ENCODE data around the gene SULT2B1.
A peak's percentile ranks its signal among the peaks of the same experiment; 100 is the strongest.

Gene SULT2B1

DNA sequence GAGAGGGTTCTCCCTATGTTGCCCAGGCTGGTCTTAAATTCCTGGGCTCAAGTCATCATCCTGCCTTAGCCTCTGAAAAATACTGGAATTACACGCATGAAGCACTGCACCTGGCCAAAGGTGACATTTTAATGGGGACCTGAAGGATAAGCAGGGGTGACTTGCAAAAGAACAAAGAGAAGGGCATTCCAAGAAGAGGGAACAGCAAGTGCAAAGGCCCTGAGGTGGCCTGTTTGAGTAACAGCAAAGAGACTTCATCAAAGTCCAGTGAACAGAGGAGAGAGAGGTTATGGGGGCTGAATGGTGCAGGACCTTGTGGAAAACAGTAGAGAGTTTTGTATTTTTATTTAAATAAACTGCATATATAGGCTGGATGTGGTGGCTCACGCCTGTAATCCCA, 89.9 kb downstream of the SULT2B1 start:
- DNase-seq (ENCODE audit: extremely low spot score, insufficient read length, low read depth) = no peak
- FAIRE-seq = no peak

DNA sequence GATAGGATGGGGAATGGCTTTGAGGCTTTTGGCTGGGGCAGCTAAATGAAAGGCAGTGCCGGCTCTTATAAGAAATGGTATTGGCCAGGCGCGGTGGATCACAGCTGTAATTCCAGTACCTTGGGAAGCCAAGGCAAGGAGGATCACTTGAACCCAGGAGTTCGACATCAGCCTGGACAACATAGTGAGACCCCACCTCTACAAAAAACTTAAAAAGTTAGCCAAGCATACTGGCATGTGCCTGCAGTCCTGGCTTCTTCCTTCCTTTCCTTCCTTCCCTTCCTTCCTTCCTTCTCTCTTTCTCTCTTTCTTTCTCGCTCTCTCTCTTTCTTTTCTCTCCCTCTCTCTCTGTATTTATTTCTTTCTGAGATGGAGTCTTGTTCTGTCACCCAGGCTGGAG, 90.9 kb downstream of the SULT2B1 start:
- DNase-seq (ENCODE audit: extremely low spot score, insufficient read length, low read depth) = no peak
- FAIRE-seq = no peak

DNA sequence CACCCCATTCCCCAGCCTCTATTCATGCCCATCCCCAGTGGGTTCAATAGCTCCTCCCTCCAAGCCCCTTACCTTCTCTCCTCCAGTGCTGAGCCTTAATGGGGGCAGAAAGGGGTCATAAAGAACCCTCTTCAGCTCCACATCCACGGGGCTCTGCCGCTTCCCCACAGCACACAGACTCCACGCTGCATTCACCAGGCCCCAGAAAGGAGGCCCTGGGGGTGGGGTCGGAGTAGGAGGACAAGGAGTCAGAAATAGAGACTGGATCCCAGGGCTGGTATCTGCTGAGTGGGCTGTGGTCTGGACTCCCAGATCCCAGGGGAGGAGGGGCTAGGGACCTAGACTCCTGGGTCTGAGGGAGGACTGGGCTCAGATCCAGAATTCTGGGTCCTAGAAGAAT, 92.4 kb downstream of the SULT2B1 start:
- no peak for DNase-seq (ENCODE audit: extremely low spot score, insufficient read length, low read depth)
- FAIRE-seq = no peak

DNA sequence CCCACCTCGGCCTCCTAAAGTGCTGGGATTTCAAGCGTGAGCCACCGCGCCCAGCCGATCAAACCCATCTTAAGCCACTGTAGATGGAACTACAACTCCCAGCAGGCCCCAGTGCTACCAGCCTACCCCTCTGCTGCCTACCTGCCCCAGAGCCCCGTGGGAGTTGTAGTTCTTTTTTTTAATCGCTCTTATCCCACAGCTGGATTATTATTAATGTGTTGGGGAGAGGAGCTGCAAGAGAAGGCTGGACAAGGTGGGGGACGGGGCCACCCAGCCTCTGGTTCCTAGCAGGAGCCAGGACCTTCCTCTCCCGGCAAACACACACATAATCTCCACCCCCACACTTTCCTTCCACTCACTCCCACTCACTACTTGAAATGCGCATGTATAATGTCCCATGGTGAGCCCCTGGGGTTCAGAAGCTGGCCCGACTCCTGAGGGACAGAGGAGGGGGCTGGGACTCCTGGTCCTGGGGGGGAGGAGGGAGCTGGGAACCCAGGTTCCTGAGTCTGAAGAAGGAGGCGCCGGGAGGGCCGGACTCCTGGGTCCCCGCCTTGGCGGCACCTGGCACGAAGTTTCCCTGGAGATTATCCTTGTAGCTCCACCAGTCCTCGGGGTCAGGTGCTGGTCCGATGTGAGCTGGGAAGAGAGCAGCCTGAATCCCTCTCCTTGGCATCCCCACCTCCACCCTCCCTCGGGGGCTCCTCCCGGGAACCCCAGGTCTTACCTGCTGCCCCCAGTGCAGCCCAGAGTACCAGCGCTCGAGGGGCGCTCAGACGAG, 93.1 kb downstream of the SULT2B1 start:
- peak; percentile 68 for FAIRE-seq
- DNase-seq (ENCODE audit: extremely low spot score, insufficient read length, low read depth) = no peak

DNA sequence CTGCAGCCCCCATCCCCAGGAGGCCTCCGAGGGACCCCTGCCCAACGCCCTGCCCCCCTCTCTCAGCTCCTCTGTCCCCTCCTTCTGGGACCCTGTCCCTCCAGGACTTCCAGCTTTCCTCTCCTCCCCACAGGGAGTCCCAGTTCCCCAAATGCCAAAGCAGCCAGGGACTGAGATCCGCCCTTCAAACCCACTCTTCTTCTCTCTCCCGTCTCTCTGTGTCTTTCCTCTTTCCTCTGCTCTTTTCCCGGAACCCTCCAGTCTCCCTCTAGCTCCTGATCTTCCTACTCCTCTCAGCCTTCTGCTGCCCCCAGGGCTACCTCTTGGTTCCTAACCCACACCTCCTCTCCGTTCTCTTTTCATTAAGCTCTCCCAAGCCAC, 93.6 kb downstream of the SULT2B1 start:
- FAIRE-seq (no peak), DNase-seq (ENCODE audit: extremely low spot score, insufficient read length, low read depth) (no peak)

DNA sequence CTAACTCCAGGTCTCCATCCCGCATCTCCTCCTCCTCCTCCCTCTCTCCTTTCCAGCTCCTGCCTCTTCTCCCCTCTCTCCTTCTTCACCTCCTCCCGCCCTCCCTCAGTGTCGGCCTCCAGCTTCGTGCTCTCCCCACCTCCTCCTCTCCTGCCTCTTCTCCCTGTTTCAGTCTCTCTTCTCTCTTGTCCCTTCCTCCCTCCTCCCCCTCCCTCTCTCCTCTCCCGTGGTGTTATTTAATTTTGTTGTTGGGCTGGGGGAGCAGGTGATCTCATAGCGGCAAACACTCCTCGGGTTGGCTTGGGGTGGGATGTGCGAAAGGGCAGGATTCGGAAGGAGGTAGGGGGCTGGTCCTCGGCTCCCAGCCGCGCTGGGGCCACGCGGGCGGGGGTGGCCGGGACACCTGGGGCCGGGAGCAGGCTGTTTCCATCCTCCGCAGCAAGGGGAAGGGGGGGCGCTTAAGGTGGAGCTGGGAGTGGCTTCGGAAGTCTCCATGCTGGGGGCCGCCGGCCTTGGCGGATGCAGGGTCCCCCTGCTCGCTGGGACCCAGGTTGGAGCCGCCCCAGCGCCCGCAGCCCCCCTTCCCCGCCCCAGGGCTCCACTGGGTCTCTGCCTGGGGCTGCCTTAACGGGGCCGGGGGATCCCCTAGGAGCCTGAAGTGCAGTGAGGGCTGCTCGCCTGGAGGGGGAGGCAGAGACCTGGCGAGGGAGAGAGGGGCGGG, 94.2 kb downstream of the SULT2B1 start, which contains the start of gene CA11:
TSS of gene CA11 (minus strand) at position 187 of the 721 bp plus-strand sequence. CDS start 555 bp downstream, outside the sequence.
- DNase-seq (ENCODE audit: extremely low spot score, insufficient read length, low read depth) (peak; percentile 82), FAIRE-seq (peak; percentile 83)

DNA sequence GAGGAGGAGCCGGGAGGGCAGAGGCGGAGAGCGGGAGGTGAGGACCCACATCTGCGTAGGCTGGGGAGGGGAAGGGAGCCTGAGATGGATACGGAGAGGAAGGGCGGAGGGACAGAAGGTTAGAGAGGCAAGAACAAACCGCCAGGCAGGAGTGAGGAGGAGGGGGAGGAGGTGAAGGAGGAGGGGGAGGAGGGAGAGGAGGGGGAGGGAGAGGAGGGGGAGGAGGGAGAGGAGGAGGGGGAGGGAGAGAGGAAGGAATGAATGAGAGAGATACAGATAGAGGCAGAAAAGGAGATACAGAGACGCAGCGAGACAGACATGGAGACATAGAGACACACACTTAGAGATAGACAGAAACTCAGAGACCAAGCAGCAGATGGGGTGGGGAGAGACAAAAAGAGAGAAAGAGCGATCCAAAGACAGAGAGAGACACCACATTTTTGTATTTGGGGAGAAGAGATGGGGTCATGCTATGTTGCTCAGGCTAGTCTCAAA, 94.8 kb downstream of the SULT2B1 start:
- no peak for DNase-seq (ENCODE audit: extremely low spot score, insufficient read length, low read depth)
- no peak for FAIRE-seq

DNA sequence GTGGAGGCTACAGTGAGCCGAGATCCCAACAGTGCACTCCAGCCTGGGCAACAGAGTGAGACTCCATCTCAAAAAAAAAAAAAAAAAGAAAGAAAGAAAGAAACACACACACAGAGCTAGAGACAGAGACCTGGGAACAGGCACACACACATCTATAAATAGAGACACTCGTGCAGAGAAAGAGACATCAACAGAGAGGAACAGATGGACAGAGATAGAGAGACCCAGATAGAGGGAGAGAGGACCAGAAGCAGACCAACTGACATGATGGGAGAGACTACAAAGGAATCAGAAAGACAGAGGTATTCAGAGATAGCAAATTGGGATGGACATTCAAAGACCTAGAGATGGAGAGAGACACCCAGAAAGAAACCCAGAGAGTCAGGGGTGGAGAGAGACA, 96.2 kb downstream of the SULT2B1 start:
- DNase-seq (ENCODE audit: extremely low spot score, insufficient read length, low read depth) (no peak), FAIRE-seq (no peak)
